Activated T-helper 9 cell treated with anti-CD3 and anti-CD28 coated beads, Interleukin-2, amount 50 U/mL, for 16 hours (primary cell): Measurements from ENCODE around the gene ASTL.

Experiments used
- DNase-seq: peaks from one replicate; pipeline ENCODE4 v3.0.0-alpha.2; 2020; ENCODE audit warnings: low read depth

Gene ASTL

GRCh38 chr2:96159084-96159830 is 21.0 kb upstream of the ASTL start:
- no peak for DNase-seq

- no peak for DNase-seq
Measured at GRCh38 chr2:96158554-96158940, 20.2 kb upstream of the ASTL start.

DNA sequence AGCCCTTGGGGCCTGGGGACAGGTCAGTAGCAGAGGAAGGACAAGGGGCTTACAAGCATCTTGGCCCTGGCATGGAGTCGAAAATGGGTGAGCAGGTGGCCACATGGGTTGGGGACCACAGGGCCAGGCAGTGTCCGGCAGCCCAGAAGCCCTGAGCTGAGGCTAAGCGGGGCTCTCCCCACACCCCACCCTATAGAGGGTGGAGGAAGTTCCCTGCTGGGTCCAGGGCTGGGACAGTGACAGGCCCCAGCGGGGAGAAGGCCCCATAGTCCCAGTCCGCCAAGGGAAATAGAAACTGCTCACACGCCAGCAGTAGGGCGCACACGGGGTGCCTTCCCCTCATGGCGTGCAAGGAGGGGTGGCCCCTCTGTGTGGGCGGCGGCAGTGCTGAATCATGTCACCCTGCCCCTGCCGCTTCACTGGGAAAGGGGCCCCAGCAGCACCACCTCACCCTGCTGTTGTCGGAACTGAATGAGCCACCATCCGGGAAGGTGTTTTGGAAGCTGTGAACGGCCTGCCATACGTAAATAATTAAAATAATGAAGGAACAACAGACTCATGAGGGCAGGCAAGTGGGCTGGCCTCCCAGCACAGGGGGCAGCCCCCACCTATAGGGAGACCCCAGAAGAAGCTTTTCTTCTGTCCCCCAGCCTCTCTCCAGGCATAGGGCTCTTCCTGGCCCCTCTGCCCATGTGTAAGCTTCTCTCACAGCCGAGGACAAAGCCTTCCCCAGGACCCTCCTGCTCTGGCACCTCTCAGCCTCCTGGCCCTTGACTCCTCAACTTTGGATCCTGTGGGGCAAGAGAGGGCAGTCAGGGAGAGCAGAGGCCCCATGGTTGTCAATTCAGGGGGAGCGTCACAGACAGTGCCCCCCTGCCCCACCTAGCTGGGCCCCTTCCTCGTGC is 19.6 kb upstream of the ASTL start:
- DNase-seq, result peak; percentile 89

DNA sequence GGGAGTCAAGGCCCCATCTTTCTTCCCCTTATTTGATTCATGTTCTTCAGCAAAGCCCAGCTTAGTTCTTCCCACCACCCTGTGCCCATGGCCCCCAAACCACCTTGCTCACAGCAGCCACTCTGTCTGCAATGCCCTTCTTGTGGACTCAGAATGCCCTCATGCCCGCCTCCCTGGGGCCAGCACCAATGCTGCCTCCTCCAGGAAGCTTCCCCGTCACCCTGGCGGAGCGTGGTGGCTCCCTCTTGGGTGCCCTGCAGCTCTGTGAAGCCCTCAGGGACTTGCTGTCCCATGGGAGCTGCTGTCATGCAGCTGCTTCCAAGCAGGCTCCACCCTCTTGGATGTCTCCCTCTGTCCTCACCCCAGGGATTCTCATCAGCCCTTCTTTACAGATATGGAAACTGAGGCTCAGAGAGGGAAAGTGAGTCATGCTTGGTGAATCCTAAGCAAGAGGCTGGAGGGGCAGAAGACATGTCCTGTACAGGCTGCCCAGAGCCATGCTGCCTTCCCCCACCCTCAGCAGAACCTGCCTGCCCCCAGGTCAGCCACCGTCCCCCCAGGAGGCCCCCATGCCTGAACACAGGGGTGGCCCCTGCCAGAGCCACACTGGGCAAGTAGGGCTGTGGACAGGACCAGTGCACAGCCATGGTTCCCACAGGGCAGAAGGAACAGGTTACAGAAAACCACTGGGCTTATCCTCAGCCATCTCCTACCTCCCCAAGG is 18.8 kb upstream of the ASTL start:
- DNase-seq, result no peak

GRCh38 chr2:96156011-96156820 is 17.9 kb upstream of the ASTL start:
- DNase-seq, result no peak

GRCh38 chr2:96154506-96155380 is 16.4 kb upstream of the ASTL start:
- no peak for DNase-seq

- DNase-seq, result no peak
Measured at GRCh38 chr2:96153991-96154431, 15.7 kb upstream of the ASTL start.

DNA sequence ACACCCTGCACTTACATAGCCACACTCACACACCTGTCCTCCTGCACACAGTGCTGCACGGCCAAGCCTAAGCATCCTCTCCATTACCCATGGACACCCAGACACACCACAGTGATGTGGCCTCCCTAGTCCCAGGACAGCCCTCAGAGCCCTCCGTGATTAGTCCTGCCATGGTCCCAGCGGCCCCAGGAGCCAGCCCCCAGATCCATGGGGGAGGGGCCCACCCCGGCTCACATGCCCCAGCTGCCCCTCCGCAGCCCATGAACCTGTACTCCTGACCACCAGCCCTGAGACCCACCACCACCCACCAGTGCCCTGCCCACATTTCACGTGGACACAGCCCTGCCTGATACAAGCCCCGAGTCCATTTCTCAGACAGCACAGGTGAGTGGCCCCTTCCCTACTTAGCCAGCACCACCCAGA is 15.0 kb upstream of the ASTL start:
- DNase-seq, result no peak

DNA sequence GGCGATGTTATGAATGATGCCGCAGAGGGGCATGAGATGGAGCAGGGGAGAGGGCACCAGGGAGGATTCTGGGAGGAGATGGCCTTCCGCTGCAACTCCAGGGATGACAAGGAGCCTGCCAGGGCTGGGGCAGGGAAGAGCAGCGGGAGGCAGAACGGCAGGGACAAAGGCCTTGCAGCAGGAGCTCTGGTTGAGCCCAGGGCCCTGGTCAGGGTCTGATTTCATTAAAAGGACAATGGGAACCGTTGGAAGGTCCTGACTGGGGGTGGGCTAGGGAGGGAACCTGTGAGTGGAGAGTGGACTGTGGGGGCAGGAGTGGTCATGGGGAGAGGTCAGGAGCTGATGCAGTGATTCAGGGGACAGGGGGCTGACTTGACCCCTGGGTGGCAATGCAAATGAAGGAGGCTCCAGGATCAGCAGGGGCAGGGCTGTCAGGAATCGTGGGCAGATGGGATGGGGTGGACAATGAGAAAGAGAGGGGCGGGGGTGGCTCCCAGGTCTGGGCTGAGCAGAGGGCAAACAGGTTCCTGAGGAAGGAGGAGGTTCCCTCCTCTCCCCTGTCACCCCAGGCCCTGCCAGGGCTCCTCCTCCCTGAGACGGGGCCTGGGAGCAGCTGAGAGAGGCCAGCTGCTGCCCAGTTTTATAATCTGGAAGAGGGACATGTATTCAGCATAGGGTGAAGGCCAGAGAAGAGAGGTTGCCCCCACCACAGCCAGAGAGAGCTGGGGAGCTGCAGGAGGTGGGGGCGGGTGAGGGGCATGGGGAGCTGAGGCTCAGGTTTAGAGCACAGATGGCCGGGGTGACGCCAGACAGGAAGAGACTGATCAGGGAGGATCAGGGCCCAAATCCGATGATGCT is 14.2 kb upstream of the ASTL start:
- no peak for DNase-seq

- no peak for DNase-seq
Measured at GRCh38 chr2:96151595-96152303, 13.4 kb upstream of the ASTL start.

DNA sequence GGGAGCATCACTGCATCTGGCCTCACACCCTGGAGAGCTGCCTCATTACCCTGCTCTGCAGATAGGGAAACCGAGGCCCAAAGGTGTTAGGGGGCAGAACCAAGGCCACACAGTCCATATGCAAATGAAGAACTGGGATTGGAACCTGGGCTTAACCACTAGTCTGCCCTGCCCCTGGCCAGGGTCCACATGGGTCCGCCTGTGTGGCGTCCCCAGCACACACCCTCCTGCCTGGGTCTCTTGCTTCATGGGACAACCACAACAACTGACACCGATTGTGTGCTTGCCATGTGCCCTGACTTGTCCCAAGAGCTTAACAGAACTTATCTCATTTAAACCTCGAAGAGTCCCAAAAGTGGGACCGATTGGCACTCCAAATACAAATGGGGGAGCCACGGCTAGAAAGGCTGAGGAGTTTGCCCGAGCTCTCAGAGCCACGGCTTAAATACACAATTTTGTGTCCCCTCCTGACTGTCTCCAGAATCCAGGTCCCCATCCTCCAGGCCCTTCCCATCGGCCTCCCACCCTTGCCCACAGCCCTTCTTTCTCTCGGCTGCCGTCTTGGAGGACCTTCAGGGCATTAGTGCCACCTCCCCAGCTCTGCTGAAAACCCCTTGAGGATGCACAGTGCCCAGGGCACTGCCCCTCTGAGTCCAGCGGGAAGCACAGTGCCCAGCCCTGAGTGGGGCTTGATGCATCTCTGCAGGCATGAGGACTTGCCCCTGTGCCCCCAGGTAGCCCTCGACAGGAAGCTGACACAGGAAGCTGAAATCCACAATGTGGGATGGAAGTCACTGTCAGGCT is 12.7 kb upstream of the ASTL start:
- DNase-seq, result no peak

- no peak for DNase-seq
Measured at GRCh38 chr2:96150007-96150640, 11.8 kb upstream of the ASTL start.

- peak; percentile 94 for DNase-seq
Measured at GRCh38 chr2:96148410-96149217, 10.3 kb upstream of the ASTL start.

GRCh38 chr2:96147593-96148201 is 9.4 kb upstream of the ASTL start:
- no peak for DNase-seq

GRCh38 chr2:96146881-96147592 is 8.7 kb upstream of the ASTL start:
- no peak for DNase-seq
